Tibial nerve (tissue), 4 donors: ENCODE results near the gene DND1.

Experiments
- CTCF ChIP-seq, 5 experiments: fragments of 200-600 bp in 3 of 5; fragments of 450-650 bp in 2 of 5; sonication (generic) in 3 of 5; IDR thresholded peaks; one replicate each; pipeline ENCODE4 v1.5.1; 2016 to 2019; ENCODE audit warnings: antibody characterized with exemption in 5 of 5, mild to moderate bottlenecking in 3 of 5, moderate library complexity in 2 of 5
- EP300 ChIP-seq, 2 donors: sonication (generic); formaldehyde crosslinking; IDR thresholded peaks; one replicate each; pipeline ENCODE4 v1.6.1; 2017; ENCODE audit warnings: antibody characterized with exemption in 2 of 2, mild to moderate bottlenecking in 1 of 2
- POLR2A ChIP-seq, 2 donors: fragments of 450-650 bp; IDR thresholded peaks; one replicate each; pipeline ENCODE4 v1.6.1; 2017; ENCODE audit warnings: antibody characterized with exemption in 2 of 2, mild to moderate bottlenecking in 2 of 2, moderate library complexity in 2 of 2

- TF ChIP-seq CTCF (IDR thresholded peaks at IDR 0.05) = no peak
- no peak for TF ChIP-seq EP300 (IDR thresholded peaks at IDR 0.05)
- no peak for TF ChIP-seq POLR2A (IDR thresholded peaks at IDR 0.05)
These were observed 42.9 kb downstream of the DND1 start for GRCh38 chr5:140630292-140631035.
